Measurements from ENCODE around the gene ELF4. TPM values are rescaled to one million over a fixed set of nuclear protein-coding genes. Genes with fewer than 3 reads are reported as not detected.

ELF4 gene
- total and polyA plus RNA-seq, 2 of the 13 experiments (the other 11 are each of a cell fraction or from before 2014, with no cell fraction given), result 1.3 to 2.6 TPM

GRCh38 chrX:130098210-130098552, 12.1 kb downstream of the ELF4 start:
- no peaks in the 10 kb centered on the region for H3K79me2 ChIP-seq (ENCODE audit: insufficient read depth, low read length)
- ChIA-PET POLR2A (interaction anchor here (0.9 to 1.1 kb wide), 2 partner anchors 11 to 21 kb away, joined by 3 to 6 read pairs; no protein-coding TSS in a partner anchor), CTCF (ENCODE audit: low intra/inter-chr PET ratio, low total read pairs) (no interaction called here)
- DNase-seq (ENCODE audit: low spot score) (no peak), ATAC-seq (peak; percentile 39; the same call in 2 of the 3 replicates), FAIRE-seq (no peak)
- H3K4me3 ChIP-seq (replicated peaks in 1 of 3; ENCODE audit: insufficient read depth in 1 of 3, low read depth in 2 of 3, low read length in 3 of 3), result peak overlapping the region; percentile 31 to 50 (median 34); a peak in 4 of 6 replicates
- H4K20me1 ChIP-seq (ENCODE audit: insufficient read depth, low read length), result no peaks in the 10 kb centered on the region
- 0 out of 2 replicates have a peak overlapping the region, but pooled peaks have one; percentile 14 for H3K9ac ChIP-seq (ENCODE audit: insufficient read depth, low read depth, low read length)
- intact Hi-C loops (cut with micrococcal nuclease; ENCODE audit: unreplicated experiment), result no loop called here
- no TSS peak for BruUV-seq (replicated peaks)
- in situ Hi-C loops (cut with HindIII; ENCODE audit: extremely low pct_ligation_motif_present, low pct_unique_long_range_greater_than_20kb), result no loop called here
- no CpG with 5 or more reads among the region's 5 CpGs for WGBS (ENCODE audit: low lambda C conversion rate)
- TF ChIP-seq SMYD3 (CRISPR knock-in tag; IDR thresholded peaks at IDR 0.05) (0 out of 2 replicates have a peak, but pooled peaks have one; percentile 14), ZNF687 (CRISPR knock-in tag; IDR thresholded peaks at IDR 0.05) (peak; percentile 27; the same call in 1 of the 2 replicates), CAMTA2 (CRISPR knock-in tag; IDR thresholded peaks at IDR 0.05; ENCODE audit: borderline replicate concordance) (no peak)
- H3K4me2 ChIP-seq (ENCODE audit: low read depth, low read length), result peak overlapping the region; percentile 76
- H3K9me3 ChIP-seq (ENCODE audit: low read length), result no peaks in the 10 kb centered on the region
- H3K4me1 ChIP-seq (ENCODE audit: insufficient read depth, low read length), result peaks cover 39% of the 10 kb centered on the region
- no peak overlapping the region for H3K27ac ChIP-seq (ENCODE audit: extremely low read length, insufficient read depth, low read length)
- no peaks in the 10 kb centered on the region for H3K27me3 ChIP-seq (ENCODE audit: control insufficient read depth in 1 of 2, insufficient read depth in 2 of 2, low read length in 2 of 2)
- no peaks in the 10 kb centered on the region for H3K36me3 ChIP-seq (replicated peaks in 1 of 2; ENCODE audit: control insufficient read depth in 1 of 2, insufficient read depth in 2 of 2, low read length in 2 of 2)
- H2AFZ ChIP-seq (ENCODE audit: low read length), result no peak overlapping the region

Measured in HepG2 (cell line).